ENCODE measurements around the gene RELA.

Gene RELA

GRCh38 chr11:65650547-65651338 lies 12.0 kb downstream of the RELA start:
- TF ChIP-seq, protein P1, sequence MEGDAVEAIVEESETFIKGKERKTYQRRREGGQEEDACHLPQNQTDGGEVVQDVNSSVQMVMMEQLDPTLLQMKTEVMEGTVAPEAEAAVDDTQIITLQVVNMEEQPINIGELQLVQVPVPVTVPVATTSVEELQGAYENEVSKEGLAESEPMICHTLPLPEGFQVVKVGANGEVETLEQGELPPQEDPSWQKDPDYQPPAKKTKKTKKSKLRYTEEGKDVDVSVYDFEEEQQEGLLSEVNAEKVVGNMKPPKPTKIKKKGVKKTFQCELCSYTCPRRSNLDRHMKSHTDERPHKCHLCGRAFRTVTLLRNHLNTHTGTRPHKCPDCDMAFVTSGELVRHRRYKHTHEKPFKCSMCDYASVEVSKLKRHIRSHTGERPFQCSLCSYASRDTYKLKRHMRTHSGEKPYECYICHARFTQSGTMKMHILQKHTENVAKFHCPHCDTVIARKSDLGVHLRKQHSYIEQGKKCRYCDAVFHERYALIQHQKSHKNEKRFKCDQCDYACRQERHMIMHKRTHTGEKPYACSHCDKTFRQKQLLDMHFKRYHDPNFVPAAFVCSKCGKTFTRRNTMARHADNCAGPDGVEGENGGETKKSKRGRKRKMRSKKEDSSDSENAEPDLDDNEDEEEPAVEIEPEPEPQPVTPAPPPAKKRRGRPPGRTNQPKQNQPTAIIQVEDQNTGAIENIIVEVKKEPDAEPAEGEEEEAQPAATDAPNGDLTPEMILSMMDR (conservative IDR thresholded peaks at IDR 0.05; ENCODE audit: low read length) = no peak
- DNase-seq (ENCODE audit: low read depth) = no peak
- no peak overlapping the region for H3K4me3 ChIP-seq (ENCODE audit: low read length)

- TF ChIP-seq, protein P1 (conservative IDR thresholded peaks at IDR 0.05; ENCODE audit: low read length) = no peak
- H3K4me3 ChIP-seq (ENCODE audit: low read length) = no peak overlapping the region
- no peak for DNase-seq (ENCODE audit: low read depth)
Measured at GRCh38 chr11:65649656-65650546, 12.8 kb downstream of the RELA start.

DNA sequence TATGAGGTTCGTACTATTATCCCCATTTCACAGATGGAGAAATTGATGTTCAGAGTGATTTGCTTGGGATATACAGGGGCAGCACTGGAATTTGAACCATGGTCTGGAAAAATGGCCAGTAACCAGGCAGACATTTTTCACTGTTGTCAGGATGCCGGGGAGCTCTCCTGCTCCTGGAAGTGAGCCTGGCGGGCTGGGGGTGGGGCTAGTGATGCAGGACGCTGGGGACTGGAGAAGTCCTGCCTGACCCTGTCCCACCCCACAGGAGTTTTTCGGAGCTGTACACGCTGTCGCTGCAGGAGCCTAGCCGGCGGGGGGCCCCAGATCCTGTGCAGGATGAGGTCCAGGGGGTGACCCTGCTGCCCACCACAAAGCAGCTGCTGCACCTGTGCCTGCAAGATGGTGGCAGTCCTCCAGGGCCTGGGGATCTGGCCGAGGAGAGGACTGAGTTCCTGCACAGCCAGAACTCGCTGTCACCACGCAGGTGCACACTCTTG lies 13.7 kb downstream of the RELA start:
- no peak for DNase-seq (ENCODE audit: low read depth)
- no peak overlapping the region for H3K4me3 ChIP-seq (ENCODE audit: low read length)
- TF ChIP-seq, protein P1 (conservative IDR thresholded peaks at IDR 0.05; ENCODE audit: low read length) = no peak

DNA sequence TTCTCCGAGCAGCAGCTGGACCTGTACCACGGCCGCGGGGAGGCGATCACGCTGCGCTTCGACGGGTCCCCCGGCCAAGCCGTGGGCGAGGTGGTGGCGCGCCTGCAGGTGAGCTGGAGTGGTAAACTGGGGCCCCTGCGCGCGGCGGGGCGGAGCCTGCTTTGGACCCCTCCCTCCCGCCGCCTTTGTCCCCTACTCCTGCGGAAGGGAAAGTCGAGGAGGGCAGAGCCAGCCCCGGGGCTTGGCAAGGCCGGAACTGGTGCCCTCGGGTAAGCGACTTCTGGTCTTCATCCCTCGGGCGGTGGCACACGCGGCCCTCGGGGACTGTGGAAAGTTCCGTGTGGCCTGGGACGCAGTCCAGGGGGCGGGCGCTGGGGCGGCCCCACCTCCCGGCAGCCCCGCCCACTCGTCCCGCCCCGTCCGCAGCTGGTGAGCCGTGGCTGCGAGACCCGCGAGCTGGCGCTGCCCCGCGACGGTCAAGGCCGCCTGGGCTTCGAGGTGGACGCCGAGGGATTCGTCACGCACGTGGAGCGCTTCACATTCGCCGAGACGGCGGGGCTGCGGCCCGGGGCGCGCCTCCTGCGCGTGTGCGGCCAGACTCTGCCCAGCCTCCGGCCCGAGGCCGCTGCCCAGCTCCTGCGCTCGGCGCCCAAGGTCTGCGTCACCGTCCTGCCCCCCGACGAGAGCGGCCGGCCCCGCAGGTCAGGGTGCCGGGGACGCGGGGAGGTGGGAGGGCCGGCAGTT lies 15.6 kb downstream of the RELA start:
- peak overlapping the region; percentile 22 for H3K4me3 ChIP-seq (ENCODE audit: low read length)
- TF ChIP-seq, protein P1 (conservative IDR thresholded peaks at IDR 0.05; ENCODE audit: low read length) = no peak
- DNase-seq (ENCODE audit: low read depth) = no peak

- TF ChIP-seq, protein P1 (conservative IDR thresholded peaks at IDR 0.05; ENCODE audit: low read length) = no peak
- DNase-seq (ENCODE audit: low read depth) = no peak
- H3K4me3 ChIP-seq (ENCODE audit: low read length) = no peak overlapping the region
Measured at GRCh38 chr11:65646288-65646957, 16.3 kb downstream of the RELA start.

GRCh38 chr11:65645710-65646109 lies 17.0 kb downstream of the RELA start:
- TF ChIP-seq, protein P1 (conservative IDR thresholded peaks at IDR 0.05; ENCODE audit: low read length) = no peak
- no peak overlapping the region for H3K4me3 ChIP-seq (ENCODE audit: low read length)
- DNase-seq (ENCODE audit: low read depth) = peak; percentile 53

Data from AG10803 (cell line).